ENCODE results near the gene NSD2.
"Not testable (repeated sequence)": the region's sequence is repeated elsewhere in the genome, so short reads cannot be mapped to it uniquely, and the experiment has no call there.

Gene NSD2

GRCh38 chr4:1899149-1900086, 28.2 kb downstream of the NSD2 start:
- DNase-seq (ENCODE audit: low spot score), result peak; percentile 70

DNA sequence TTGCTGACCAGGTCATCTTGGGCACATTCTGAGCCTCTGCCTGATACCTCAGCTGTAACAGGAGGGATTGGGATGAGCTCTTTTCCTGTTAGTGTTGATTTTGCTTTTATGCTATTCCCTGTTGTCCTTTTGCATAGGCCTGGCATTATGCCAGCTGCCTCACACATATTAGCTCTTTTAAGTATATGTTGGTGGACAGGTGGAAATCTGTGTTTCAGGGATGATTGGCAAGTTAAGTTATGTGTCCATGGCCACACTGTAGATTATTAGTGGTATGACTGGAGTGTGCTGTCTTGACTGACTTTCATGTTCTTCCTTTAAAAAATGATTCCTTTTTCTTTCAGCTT, 28.9 kb downstream of the NSD2 start:
- no peak for DNase-seq (ENCODE audit: low spot score)

- no peak for DNase-seq (ENCODE audit: low spot score)
These were observed 29.4 kb downstream of the NSD2 start for GRCh38 chr4:1900624-1901023.

DNA sequence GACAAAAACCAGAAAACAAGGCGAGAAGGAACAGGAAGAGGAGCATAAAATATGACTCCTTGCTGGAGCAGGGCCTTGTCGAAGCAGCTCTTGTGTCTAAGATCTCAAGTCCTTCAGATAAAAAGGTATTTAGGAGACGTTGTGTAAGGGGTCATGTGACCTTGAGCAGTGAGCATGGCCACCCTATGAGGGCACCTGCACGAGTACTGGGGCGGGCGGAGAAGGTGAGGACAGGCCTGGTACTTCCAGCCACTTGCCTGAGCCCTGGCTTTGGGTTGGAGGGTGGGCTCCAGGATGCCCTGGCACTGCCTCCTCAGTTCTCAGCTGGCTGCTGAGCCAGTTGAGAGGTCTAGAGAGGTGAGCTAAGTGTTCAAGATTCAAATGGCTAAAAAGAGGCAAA, 29.9 kb downstream of the NSD2 start:
- DNase-seq (ENCODE audit: low spot score), result no peak

GRCh38 chr4:1902243-1902642, 31.1 kb downstream of the NSD2 start:
- no peak for DNase-seq (ENCODE audit: low spot score)

- DNase-seq (ENCODE audit: low spot score), result no peak
These were observed 31.8 kb downstream of the NSD2 start for GRCh38 chr4:1903035-1903434.

- no peak for DNase-seq (ENCODE audit: low spot score)
These were observed 32.8 kb downstream of the NSD2 start for GRCh38 chr4:1904042-1904441.

GRCh38 chr4:1907848-1908525, 36.8 kb downstream of the NSD2 start:
- no peak for DNase-seq (ENCODE audit: low spot score)

DNA sequence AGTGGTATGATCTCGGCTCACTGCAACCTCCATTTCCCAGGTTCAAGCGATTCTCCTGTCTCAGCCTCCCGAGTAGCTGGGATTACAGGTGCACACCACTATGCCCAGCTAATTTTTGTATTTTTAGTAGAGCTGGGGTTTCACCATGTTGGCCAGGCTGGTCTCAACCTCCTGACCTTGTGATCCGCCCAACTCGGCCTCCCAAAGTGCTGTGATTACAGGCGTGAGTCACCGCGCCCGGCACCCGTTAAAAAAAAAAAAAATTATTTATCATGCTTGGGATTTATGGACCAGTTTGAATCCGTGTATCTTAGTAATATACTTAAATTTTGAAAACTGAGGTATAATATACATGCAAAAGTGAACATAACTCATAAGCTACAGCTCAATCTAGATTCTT, 38.5 kb downstream of the NSD2 start:
- DNase-seq (ENCODE audit: low spot score), result not testable (repeated sequence)

DNA sequence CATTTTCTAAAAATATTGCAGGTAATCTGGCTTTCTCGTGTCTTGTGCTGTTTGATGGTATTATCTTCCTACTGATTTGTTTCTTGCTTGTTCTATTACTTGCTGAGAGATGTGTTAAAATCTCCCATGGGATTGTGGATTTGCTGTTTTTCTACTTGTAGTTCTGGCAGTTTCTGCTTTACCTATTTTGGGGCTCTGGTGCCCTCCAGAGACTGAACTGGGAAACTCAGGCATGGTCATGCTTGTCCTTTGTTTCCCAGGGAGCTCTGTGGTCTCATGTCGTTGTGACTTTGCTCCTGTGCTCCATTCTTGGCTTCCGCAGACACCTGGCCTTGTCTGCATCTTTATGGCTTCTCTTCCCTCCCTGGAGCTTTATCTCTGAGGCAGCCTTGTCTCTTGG, 39.5 kb downstream of the NSD2 start:
- peak; percentile 49 for DNase-seq (ENCODE audit: low spot score)

- not testable (repeated sequence) for DNase-seq (ENCODE audit: low spot score)
These were observed 40.1 kb downstream of the NSD2 start for GRCh38 chr4:1911316-1911715.

DNA sequence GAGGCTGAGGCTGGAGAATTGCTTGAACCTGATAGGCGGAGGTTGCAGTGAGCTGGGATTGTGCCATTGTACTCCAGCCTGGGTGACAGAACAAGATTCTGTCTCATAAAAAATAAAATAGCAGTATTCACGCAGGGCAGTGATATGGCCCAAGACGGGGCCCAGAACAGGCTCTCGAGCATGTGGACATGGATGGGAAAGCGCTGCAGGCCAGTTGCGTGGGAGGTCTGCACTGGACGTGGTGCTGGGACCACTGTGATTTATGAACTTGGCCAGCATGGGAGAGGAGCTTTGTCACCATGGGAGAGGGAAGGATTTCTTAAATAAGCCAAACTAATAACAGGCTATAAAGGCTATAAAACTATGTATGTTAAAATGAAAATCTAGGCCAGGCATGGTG, 51.6 kb downstream of the NSD2 start:
- no peak for DNase-seq (ENCODE audit: low spot score)

DNA sequence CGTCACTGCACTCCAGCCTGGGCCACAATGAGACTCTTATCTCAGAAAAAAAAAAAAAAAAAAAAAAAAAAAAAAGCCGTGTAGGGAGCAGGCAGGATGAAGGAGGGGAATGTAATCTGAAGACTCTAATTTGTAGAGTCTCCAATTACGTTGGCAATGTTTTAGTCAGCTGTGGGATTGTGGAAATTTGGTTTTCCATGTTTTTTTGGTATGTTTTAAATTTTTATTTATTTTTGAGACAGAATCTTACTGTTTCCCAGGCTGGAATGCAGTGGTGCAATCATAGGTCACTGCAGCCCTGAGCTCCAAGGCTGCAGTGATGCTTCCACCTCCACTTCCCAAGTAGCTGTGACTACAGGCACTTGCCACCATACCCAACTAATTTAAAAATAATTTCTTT, 56.5 kb downstream of the NSD2 start:
- no peak for DNase-seq (ENCODE audit: low spot score)

DNA sequence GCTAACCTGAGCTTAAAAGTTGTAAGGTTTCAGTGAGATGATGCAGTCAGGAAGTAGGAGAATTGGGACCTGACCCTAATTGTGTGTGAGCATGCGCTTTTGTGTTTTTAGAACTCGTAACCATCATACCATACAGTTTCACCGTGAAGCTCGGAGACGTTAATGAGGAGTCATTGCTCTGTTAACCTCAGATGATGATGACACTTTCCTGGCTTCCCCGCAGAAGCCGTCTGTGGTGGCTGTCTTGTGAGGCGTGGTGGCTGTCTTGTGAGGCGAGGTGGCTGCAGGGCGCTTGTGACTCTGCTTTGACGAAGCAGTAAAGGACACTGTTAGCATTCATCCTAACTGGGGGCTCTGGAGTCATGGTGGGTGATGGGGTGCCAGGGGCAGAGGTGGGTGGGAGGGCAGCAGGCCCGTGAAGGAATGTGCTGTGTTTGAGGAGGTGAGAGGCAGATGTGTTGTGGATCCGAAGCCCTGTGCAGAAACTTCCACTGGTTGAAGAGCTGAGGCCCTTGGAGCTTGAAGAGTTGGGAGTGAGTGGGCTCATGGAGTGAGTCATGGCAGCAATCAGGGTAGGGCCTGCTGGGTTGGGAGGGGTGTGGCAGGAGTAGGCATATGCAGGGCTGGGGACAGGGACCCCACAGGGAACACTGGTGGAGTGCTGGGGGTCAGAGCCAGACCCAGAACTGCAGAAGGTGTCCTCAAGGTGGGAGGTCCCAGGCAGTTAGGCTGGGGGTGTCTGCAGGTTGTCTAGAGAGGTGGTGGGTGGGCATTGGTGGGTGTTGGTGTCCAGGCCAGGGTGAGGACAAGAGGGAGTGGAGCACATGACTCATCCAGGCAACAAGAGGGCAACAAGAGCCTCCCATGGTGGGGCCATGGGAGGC, 57.4 kb downstream of the NSD2 start:
- no peak for DNase-seq (ENCODE audit: low spot score)

GRCh38 chr4:1932736-1933135, 61.5 kb downstream of the NSD2 start:
- no peak for DNase-seq (ENCODE audit: low spot score)

- DNase-seq (ENCODE audit: low spot score), result no peak
These were observed 62.5 kb downstream of the NSD2 start for GRCh38 chr4:1933700-1934099.

DNA sequence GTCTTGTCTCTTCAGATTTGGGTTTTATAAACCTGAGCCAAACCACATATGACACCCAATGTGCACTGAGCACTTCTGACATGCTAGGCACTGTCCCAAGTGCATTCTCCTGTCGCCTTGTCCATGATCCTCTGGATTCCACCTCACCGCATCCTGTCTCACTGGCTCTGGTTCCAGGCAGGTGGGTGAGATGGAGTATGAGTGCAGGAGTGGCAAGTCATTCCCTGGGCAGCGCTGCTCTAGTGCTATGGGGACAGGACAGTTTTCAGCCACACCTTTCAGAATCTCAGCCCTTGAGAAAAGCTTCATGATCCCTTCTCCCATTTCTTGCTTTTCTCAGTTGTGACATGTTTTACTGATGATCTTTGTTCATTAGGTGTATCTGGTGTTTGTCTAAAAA, 66.4 kb downstream of the NSD2 start:
- no peak for DNase-seq (ENCODE audit: low spot score)

DNA sequence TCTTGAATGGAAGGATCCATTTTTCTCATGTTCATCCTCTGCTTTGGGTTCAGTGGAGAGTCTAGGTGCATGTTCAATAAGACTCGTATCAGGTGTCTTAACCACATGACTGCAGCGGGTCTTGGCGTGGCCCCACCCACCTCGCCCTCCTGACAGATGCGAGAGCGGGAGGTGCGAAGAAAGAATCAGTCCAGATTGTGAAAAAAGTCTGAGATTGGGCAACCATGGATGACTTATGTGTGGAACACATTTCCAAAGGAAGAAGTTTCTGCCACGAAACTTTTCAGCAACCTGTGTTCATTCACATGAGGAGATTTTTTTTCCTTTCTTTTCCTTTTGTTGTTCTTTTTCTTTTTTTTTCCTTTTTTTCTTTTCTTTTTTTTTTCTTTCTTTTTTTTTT, 66.8 kb downstream of the NSD2 start:
- no peak for DNase-seq (ENCODE audit: low spot score)

DNA sequence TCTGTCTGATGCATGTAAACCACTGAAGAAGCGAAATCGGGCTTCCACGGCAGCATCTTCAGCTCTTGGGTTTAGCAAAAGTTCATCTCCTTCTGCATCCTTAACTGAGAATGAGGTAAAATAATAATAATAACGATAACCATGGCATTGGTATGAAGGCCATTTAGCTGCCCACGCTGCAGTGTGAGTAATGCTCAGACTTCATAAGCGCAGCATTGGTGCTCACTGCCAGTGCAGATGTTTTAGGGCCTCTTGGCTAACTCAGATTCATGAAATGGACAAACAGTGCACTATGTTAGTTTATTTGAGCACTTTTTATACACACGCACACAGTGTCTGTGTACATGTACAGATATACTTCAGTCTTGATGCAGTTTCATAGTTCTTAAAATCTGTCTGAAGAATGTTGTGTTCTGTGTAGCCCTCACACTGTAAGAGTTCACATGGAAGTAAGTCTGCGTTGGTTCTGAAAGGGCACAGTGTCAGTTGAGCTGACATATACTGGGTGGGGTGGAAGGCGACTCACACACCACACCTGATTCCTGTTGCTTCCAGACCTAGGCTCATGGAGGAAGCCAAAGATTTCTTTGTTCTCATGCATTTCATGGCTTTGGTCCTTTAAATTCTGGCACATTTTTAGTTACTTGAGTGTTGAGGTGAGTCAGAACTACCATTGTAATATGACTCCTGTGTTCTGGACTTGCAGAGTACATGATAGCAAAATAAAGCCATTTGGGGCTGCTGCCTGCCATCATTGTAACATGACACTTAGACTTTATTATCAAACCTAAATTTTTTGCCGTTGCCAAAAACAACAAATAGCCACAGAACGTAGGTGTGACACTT, 68.7 kb downstream of the NSD2 start:
- no peak for DNase-seq (ENCODE audit: low spot score)

DNA sequence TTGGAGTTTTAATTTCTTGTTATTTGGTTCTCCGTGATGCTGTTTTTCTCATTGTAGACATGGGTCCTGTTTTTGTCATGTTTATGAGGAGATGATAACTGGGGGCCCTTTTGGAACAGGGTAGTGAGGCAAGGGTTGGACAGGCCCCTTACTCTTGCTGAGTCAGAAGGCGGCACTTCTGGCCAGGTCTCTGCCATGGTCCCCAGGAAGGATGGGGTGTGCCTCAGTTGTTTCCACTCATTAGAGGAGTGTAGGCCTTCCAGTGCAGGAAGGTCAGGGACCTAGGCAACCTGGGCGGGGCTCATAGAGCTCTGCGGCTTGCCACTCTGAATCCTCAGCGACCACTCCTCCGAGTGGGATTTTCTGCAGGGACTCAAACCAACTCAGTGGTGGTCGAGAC, 69.4 kb downstream of the NSD2 start:
- no peak for DNase-seq (ENCODE audit: low spot score)

DNA sequence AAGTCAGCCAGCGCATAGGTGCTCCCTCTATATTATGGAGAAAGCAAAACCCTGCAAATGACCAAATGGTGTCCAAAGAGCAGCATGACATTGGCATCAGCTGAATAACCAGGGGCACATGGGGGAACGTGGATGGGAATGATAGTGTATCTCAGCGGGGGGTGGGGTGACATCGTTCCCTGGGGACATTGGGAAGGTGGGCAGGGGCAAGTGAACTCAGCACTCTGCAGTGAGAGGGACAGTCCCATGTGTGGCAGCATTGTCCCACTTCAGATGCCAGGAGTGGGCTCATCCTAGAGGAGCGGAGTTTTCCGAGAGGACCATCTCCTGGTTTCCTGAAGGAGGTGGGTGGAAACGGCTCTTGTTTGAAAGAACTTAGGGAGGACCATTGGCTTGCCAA, 72.7 kb downstream of the NSD2 start:
- DNase-seq (ENCODE audit: low spot score), result no peak
